Nephron (organoid): ENCODE results near the gene COMMD4.
A peak's percentile ranks its signal among the peaks of the same experiment; 100 is the strongest.

Source experiments
- H3K27ac Mint-ChIP-seq, 3 experiments: 2 replicates each; pipeline ENCODE4 v1.8.0; 2020; ENCODE audit warnings: mixed read lengths in 3 of 3, mild to moderate bottlenecking in 2 of 3, moderate library complexity in 1 of 3
- H3K27me3 Mint-ChIP-seq: 2 replicates; pipeline ENCODE4 v1.8.0; 2021; ENCODE audit warnings: low read depth, mild to moderate bottlenecking, moderate library complexity, mixed read lengths
- H3K36me3 Mint-ChIP-seq: 2 replicates; pipeline ENCODE4 v1.8.0; 2020; ENCODE audit warnings: low read depth, mixed read lengths
- H3K4me1 Mint-ChIP-seq: 2 replicates; pipeline ENCODE4 v1.8.0; 2020; ENCODE audit warnings: mixed read lengths
- H3K4me3 Mint-ChIP-seq, 3 experiments: 2 replicates each; pipeline ENCODE4 v1.8.0; 2020; ENCODE audit warnings: mild to moderate bottlenecking in 3 of 3, mixed read lengths in 3 of 3, moderate library complexity in 2 of 3
- H3K9me3 Mint-ChIP-seq: 2 replicates; pipeline ENCODE4 v1.8.0; 2020; ENCODE audit warnings: mixed read lengths
- TF ChIP-seq, protein P1 (sequence below), 3 experiments: fragments of 200-600 bp; sonication (generic); IDR thresholded peaks; one replicate each; pipeline ENCODE4 v1.5.0; 2021; ENCODE audit warnings: antibody characterized with exemption in 3 of 3; ENCODE audit not compliant: unreplicated experiment in 3 of 3

The COMMD4 gene

DNA sequence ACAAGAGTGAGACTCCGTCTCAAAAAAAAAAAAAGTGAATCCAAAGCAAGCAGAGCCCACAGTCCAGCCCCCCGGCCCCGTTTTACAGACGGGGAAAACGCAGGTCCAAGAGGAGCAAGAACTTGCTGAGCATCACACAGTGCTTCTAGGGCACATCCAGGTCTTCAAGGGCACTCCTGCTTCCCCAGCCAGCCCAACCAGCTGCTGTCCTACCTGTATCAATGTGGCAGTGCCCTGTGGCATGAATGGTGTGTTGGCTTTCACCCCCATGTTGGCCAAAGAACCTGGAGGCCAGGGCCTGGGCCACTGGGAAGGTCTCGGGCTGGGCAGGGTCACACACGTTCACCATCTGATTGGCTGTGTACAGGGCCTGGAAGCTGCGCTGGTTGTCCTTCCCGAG is 27.9 kb downstream of the COMMD4 start:
- no peaks in the 10 kb centered on the region for H3K9me3 Mint-ChIP-seq
- peaks cover 3% of the 10 kb centered on the region for H3K27me3 Mint-ChIP-seq
- H3K4me3 Mint-ChIP-seq = no peak overlapping the region

DNA sequence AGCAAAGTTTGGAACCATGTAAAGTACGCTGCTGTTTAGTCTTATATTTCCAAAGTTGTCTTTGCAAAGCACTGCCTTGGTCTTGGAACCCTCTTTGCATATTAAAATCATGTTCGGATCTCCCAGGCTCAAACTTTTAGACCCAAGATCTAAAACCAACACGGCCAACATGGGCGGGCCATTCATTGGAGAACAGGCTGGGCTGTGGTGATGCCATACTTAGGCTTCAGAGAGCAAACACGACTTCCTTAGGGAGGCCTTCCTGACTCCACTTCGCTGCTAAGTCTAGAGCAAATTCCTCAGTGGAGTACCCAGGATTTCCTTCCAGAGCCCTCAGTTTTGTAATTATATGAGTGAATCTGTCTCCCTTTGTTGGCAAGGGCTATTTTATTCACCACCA is 29.0 kb downstream of the COMMD4 start:
- H3K36me3 Mint-ChIP-seq = peaks cover 10% of the 10 kb centered on the region
- TF ChIP-seq, protein P1, sequence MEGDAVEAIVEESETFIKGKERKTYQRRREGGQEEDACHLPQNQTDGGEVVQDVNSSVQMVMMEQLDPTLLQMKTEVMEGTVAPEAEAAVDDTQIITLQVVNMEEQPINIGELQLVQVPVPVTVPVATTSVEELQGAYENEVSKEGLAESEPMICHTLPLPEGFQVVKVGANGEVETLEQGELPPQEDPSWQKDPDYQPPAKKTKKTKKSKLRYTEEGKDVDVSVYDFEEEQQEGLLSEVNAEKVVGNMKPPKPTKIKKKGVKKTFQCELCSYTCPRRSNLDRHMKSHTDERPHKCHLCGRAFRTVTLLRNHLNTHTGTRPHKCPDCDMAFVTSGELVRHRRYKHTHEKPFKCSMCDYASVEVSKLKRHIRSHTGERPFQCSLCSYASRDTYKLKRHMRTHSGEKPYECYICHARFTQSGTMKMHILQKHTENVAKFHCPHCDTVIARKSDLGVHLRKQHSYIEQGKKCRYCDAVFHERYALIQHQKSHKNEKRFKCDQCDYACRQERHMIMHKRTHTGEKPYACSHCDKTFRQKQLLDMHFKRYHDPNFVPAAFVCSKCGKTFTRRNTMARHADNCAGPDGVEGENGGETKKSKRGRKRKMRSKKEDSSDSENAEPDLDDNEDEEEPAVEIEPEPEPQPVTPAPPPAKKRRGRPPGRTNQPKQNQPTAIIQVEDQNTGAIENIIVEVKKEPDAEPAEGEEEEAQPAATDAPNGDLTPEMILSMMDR (IDR thresholded peaks at IDR 0.05; ENCODE audit: unreplicated experiment in 3 of 3) = no peak
- no peak overlapping the region for H3K4me3 Mint-ChIP-seq
- H3K4me1 Mint-ChIP-seq = peaks cover 15% of the 10 kb centered on the region
- H3K9me3 Mint-ChIP-seq = no peaks in the 10 kb centered on the region
- H3K27ac Mint-ChIP-seq = no peak overlapping the region
- peaks cover 3% of the 10 kb centered on the region for H3K27me3 Mint-ChIP-seq

More for the DNA sequence above, 27.9 kb downstream of the COMMD4 start:
- H3K36me3 Mint-ChIP-seq = peaks cover 7% of the 10 kb centered on the region
- peaks cover 4% of the 10 kb centered on the region for H3K4me1 Mint-ChIP-seq
- TF ChIP-seq, protein P1 (IDR thresholded peaks at IDR 0.05; ENCODE audit: unreplicated experiment in 3 of 3) = no peak
- H3K27ac Mint-ChIP-seq = no peak overlapping the region

DNA sequence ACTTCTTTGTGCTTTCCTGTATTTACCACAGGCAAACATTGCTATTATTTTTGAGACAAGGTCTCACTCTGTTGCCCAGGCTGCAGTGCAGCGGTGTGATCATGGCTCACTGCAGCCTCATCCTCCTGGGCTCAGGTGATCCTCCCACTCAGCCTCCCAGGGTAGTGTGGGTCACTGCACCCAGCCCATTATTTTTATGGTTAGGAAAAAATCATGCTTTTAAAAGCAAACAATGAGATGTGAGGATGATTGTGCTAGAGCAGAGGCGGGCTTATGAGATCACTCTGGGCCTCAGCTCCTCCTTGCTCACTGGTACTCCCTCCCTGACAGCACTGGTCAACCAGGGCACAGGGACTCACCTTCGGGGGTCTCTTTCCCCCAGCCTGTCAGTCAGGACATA is 30.3 kb downstream of the COMMD4 start:
- peaks cover 16% of the 10 kb centered on the region for H3K4me1 Mint-ChIP-seq
- H3K9me3 Mint-ChIP-seq = no peaks in the 10 kb centered on the region
- peaks cover 10% of the 10 kb centered on the region for H3K36me3 Mint-ChIP-seq
- no peak overlapping the region for H3K4me3 Mint-ChIP-seq
- TF ChIP-seq, protein P1 (IDR thresholded peaks at IDR 0.05; ENCODE audit: unreplicated experiment in 3 of 3) = no peak
- no peak overlapping the region for H3K27ac Mint-ChIP-seq
- peaks cover 3% of the 10 kb centered on the region for H3K27me3 Mint-ChIP-seq

DNA sequence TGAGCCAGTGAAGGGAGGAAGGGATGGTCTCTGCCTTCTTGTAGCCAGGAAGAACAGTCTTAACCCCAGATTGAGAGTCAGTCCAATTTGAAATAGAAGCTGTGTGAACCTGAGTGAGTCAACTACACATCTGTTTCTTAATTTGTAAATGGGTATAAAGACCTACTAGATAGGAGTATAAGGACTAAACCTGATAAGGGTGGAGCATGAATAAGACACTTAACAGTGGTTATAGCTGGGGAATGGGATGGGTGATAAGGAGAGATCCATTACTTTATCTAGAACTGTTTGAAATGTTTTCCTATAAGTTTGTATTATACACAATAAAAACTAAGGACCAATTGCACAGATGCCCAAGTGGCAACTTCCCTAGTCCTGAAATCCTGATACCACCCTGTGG is 31.1 kb downstream of the COMMD4 start:
- no peaks in the 10 kb centered on the region for H3K9me3 Mint-ChIP-seq
- H3K27me3 Mint-ChIP-seq = peaks cover 3% of the 10 kb centered on the region
- H3K36me3 Mint-ChIP-seq = peaks cover 18% of the 10 kb centered on the region
- TF ChIP-seq, protein P1 (IDR thresholded peaks at IDR 0.05; ENCODE audit: unreplicated experiment in 3 of 3) = no peak
- H3K4me3 Mint-ChIP-seq = peak overlapping the region; percentile 89 to 97 (median 95)
- peak overlapping the region in 2 of 3 experiments; percentile 29 to 56 for H3K27ac Mint-ChIP-seq
- H3K4me1 Mint-ChIP-seq = peaks cover 16% of the 10 kb centered on the region

DNA sequence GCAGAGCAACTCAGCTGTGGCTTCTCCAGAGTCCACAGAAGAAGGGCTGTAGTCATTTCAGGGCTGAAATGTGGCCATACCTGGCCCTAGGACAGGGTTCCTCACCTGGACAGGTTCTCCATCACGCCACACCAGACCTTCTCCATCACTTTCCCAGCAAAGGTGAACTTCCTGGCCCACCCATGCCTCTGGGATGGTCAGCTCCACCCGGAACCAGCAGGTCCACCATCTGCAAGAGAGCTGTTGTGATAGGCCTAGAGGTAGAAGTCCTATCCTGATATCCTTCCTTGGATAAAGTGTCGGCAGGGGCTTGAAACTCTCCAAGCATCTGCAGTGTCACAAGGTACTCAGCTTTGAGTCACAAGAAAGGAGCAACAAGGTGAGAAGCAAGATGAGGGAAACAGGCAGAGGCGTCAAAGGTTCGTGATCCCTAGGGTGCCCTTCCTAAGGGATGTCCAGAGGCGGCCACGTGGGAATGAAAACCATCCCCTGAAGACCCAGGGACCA is 31.6 kb downstream of the COMMD4 start:
- H3K9me3 Mint-ChIP-seq = no peaks in the 10 kb centered on the region
- H3K27ac Mint-ChIP-seq = peak overlapping the region; percentile 63 to 99 (median 98)
- peaks cover 16% of the 10 kb centered on the region for H3K4me1 Mint-ChIP-seq
- H3K27me3 Mint-ChIP-seq = peaks cover 3% of the 10 kb centered on the region
- TF ChIP-seq, protein P1 (IDR thresholded peaks at IDR 0.05; ENCODE audit: unreplicated experiment in 3 of 3) = no peak
- peaks cover 19% of the 10 kb centered on the region for H3K36me3 Mint-ChIP-seq
- H3K4me3 Mint-ChIP-seq = peak overlapping the region; percentile 89 to 97 (median 95)
